HCT116 (cell line): ENCODE results near the gene SNX1. TPM values are rescaled to one million over a fixed set of nuclear protein-coding genes. Genes with fewer than 3 reads are reported as not detected.

Experiments used
- ATAC-seq: fragments of 200-7000 bp; cut with Tn5 transposase; 2 replicates; pipeline ENCODE4 v1.9.1; 2020; ENCODE audit warnings: mild to moderate bottlenecking, moderate library complexity
- BruUV-seq: library from RNA; stranded (reverse); fragments of 400-500 nt; replicated peaks from 2 replicates; lab custom pipeline; 2021; lab: Mats Ljungman, UMichigan
- CTCF ChIA-PET: fragments of 300-600 bp; sonication (Branson Sonifier 250); formaldehyde crosslinking; loops from one replicate; lab custom pipeline; 2021; ENCODE audit warnings: antibody characterized with exemption; lab: Charles Lee
- POLR2A ChIA-PET: fragments of 300-600, 350-600 bp; sonication (Branson Sonifier 250); formaldehyde crosslinking; loops from one replicate; lab custom pipeline; 2021; ENCODE audit warnings: antibody characterized with exemption; lab: Charles Lee
- RAD21 ChIA-PET, 2 experiments: fragments of 300-600 bp; sonication (Branson Sonifier 250); formaldehyde crosslinking; loops; one replicate each; lab custom pipeline; 2023; ENCODE audit warnings: low total read pairs in 2 of 2; ENCODE audit not compliant: uncharacterized antibody in 2 of 2, unreplicated experiment in 2 of 2, low non-redundant PET in 1 of 2; lab: Charles Lee
- DNase-seq: peaks from one replicate; pipeline ENCODE4 v3.0.0-alpha.2; 2010; ENCODE audit warnings: low read depth, low spot score
- H2AFZ ChIP-seq: fragments of 200-600 bp; shearing (Covaris generic), sonication (generic); 2 replicates; pipeline ENCODE4 v1.6.1; 2017; ENCODE audit warnings: low read depth, mixed run types, mixed read lengths, antibody characterized with exemption, low read length; ENCODE audit not compliant: poor library complexity, severe bottlenecking
- H3K27ac ChIP-seq: 2 replicates; pipeline ENCODE4 v1.5.1; 2012; ENCODE audit warnings: low read depth, low read length
- H3K27me3 ChIP-seq: fragments of 200-600 bp; sonication (generic); 2 replicates; pipeline ENCODE4 v1.6.1; 2016; ENCODE audit warnings: mixed run types, low read length, mixed read lengths; ENCODE audit not compliant: insufficient read depth
- H3K36me3 ChIP-seq, 2 experiments: fragments of 200-500 bp in 1 of 2; fragments of 200-600 bp in 1 of 2; sonication (Bioruptor generic) in 1 of 2; sonication (generic) in 1 of 2; 2 replicates each; pipeline versions ENCODE4 v1.5.1 to v1.6.1; 2014 to 2016; ENCODE audit warnings: low read length in 2 of 2, inconsistent platforms in 1 of 2, mixed read lengths in 1 of 2, mixed run types in 1 of 2; ENCODE audit not compliant: insufficient read depth in 2 of 2, control insufficient read depth in 1 of 2
- H3K4me1 ChIP-seq, 2 experiments: fragments of 200-600 bp in 1 of 2; sonication (generic) in 1 of 2; 2 replicates each; pipeline versions ENCODE4 v1.5.1 to v1.6.1; 2012 to 2017; ENCODE audit warnings: low read length in 2 of 2, inconsistent platforms in 1 of 2, mild to moderate bottlenecking in 1 of 2, mixed read lengths in 1 of 2, mixed run types in 1 of 2, moderate library complexity in 1 of 2; ENCODE audit not compliant: insufficient read depth in 2 of 2, control insufficient read depth in 1 of 2
- H3K4me2 ChIP-seq: fragments of 200-600 bp; sonication (generic); 2 replicates; pipeline ENCODE4 v1.6.1; 2017; ENCODE audit warnings: mixed run types, low read length, mixed read lengths
- H3K4me3 ChIP-seq, 2 experiments: fragments of 200-600 bp in 1 of 2; sonication (generic) in 1 of 2; replicated peaks in 1 of 2; 2 replicates each; pipeline ENCODE4 v1.5.1; 2011 to 2016; ENCODE audit warnings: low read length in 2 of 2, control low read depth in 1 of 2, low read depth in 1 of 2, mild to moderate bottlenecking in 1 of 2, mixed read lengths in 1 of 2, mixed run types in 1 of 2
- H3K79me2 ChIP-seq: fragments of 200-600 bp; sonication (generic); 2 replicates; pipeline ENCODE4 v1.6.1; 2017; ENCODE audit warnings: mild to moderate bottlenecking, mixed run types, low read length, moderate library complexity, mixed read lengths; ENCODE audit not compliant: insufficient read depth
- H3K9ac ChIP-seq: fragments of 200-600 bp; sonication (generic); 2 replicates; pipeline ENCODE4 v1.6.1; 2016; ENCODE audit warnings: low read length, mixed read lengths
- H3K9me2 ChIP-seq: fragments of 200-600 bp; sonication (generic), shearing (Covaris generic); 2 replicates; pipeline ENCODE4 v1.6.1; 2017; ENCODE audit warnings: mixed run types, mild to moderate bottlenecking, moderate library complexity; ENCODE audit not compliant: insufficient read depth
- H3K9me3 ChIP-seq, 2 experiments: fragments of 200-500 bp in 1 of 2; fragments of 200-600 bp in 1 of 2; sonication (Bioruptor generic) in 1 of 2; sonication (generic) in 1 of 2; 2 replicates each; pipeline ENCODE4 v1.6.1; 2014 to 2017; ENCODE audit warnings: low read length in 2 of 2, mixed read lengths in 2 of 2, inconsistent platforms in 1 of 2, low read depth in 1 of 2, mild to moderate bottlenecking in 1 of 2, mixed run types in 1 of 2, moderate library complexity in 1 of 2; ENCODE audit not compliant: control insufficient read depth in 1 of 2, insufficient read depth in 1 of 2
- H4K20me1 ChIP-seq: fragments of 200-600 bp; sonication (generic), shearing (Covaris generic); 2 replicates; pipeline ENCODE4 v1.6.1; 2017; ENCODE audit warnings: mixed run types, mild to moderate bottlenecking, moderate library complexity; ENCODE audit not compliant: insufficient read depth
- EGR1 ChIP-seq: IDR thresholded peaks from 2 replicates; pipeline ENCODE4 v1.6.1; 2012; ENCODE audit warnings: low read depth
- ELF1 ChIP-seq: IDR thresholded peaks from 2 replicates; pipeline ENCODE4 v1.6.1; 2012; ENCODE audit warnings: low read depth, borderline replicate concordance
- EZH2phosphoT487 ChIP-seq: fragments of 200-600 bp; IDR thresholded peaks from 2 replicates; pipeline ENCODE4 v1.6.1; 2018; ENCODE audit warnings: antibody characterized with exemption, borderline replicate concordance
- FOSL1 ChIP-seq: IDR thresholded peaks from 2 replicates; pipeline ENCODE4 v1.6.1; 2012; ENCODE audit warnings: low read depth
- POLR2A ChIP-seq: IDR thresholded peaks from 2 replicates; pipeline ENCODE4 v1.7.0; 2011; ENCODE audit warnings: borderline replicate concordance; ENCODE audit not compliant: insufficient read depth, insufficient read length; ENCODE audit errors: extremely low read depth
- POLR2AphosphoS5 ChIP-seq: IDR thresholded peaks from 2 replicates; pipeline ENCODE4 v1.6.1; 2011; ENCODE audit warnings: mild to moderate bottlenecking, low read depth, low read length, moderate library complexity
- RAD21 ChIP-seq: IDR thresholded peaks from 2 replicates; pipeline ENCODE4 v1.6.1; 2012; ENCODE audit warnings: low read depth, mild to moderate bottlenecking
- SIN3A ChIP-seq: IDR thresholded peaks from 2 replicates; pipeline ENCODE4 v1.6.1; 2012; ENCODE audit warnings: low read depth
- SP1 ChIP-seq: IDR thresholded peaks from 2 replicates; pipeline ENCODE4 v1.6.1; 2012; ENCODE audit warnings: low read depth
- SRF ChIP-seq: IDR thresholded peaks from 2 replicates; pipeline ENCODE4 v1.6.1; 2012; ENCODE audit warnings: low read depth
- TCF7L2 ChIP-seq: IDR thresholded peaks from 2 replicates; pipeline ENCODE4 v1.7.0; 2011; ENCODE audit warnings: borderline replicate concordance, inconsistent platforms; ENCODE audit not compliant: insufficient read depth, insufficient read length; ENCODE audit errors: extremely low read depth
- ZFX ChIP-seq: fragments of 450-650 bp; IDR thresholded peaks from 2 replicates; pipeline ENCODE4 v1.6.1; 2017
- ZNF274 ChIP-seq: fragments of 200-500 bp; sonication (Bioruptor generic); IDR thresholded peaks from 2 replicates; pipeline ENCODE4 v1.6.1; 2014; ENCODE audit warnings: mild to moderate bottlenecking, low read depth, low read length, inconsistent platforms
- intact Hi-C: fragments of 100-400 bp; cut with micrococcal nuclease; formaldehyde crosslinking; loops from 2 replicates; pipeline ENCODE4 v1.10.0; 2022
- total RNA-seq: library from RNA; stranded (reverse); gene quantifications from one replicate; pipeline ENCODE4 v1.2.1, GENCODE V29; 2021; ENCODE audit not compliant: unreplicated experiment
- TF ChIP-seq, protein P1 (sequence below), 3 experiments: fragments of 200-600 bp in 1 of 3; sonication (generic) in 1 of 3; IDR thresholded peaks in 2 of 3; conservative IDR thresholded peaks in 1 of 3; 2 replicates each; pipeline ENCODE4 v1.5.1; 2012 to 2017; ENCODE audit warnings: low read depth in 2 of 3, low read length in 2 of 3, antibody characterized with exemption in 1 of 3, borderline replicate concordance in 1 of 3, control low read depth in 1 of 3, mild to moderate bottlenecking in 1 of 3, mixed read lengths in 1 of 3, mixed run types in 1 of 3, moderate library complexity in 1 of 3; ENCODE audit not compliant: insufficient read depth in 1 of 3
- TF ChIP-seq, protein P2 (sequence below): IDR thresholded peaks from 2 replicates; pipeline ENCODE4 v1.6.1; 2012
- TF ChIP-seq, protein P3 (sequence below): IDR thresholded peaks from 2 replicates; pipeline ENCODE4 v1.6.1; 2012; ENCODE audit warnings: low read depth
- TF ChIP-seq, protein P4 (sequence below): IDR thresholded peaks from 2 replicates; pipeline ENCODE4 v1.6.1; 2011; ENCODE audit warnings: mild to moderate bottlenecking, low read length, moderate library complexity; ENCODE audit not compliant: insufficient replicate concordance; ENCODE audit errors: extremely low read depth

The SNX1 gene
- total RNA-seq, 1 experiment from 2014 or later: 91.9 TPM

DNA sequence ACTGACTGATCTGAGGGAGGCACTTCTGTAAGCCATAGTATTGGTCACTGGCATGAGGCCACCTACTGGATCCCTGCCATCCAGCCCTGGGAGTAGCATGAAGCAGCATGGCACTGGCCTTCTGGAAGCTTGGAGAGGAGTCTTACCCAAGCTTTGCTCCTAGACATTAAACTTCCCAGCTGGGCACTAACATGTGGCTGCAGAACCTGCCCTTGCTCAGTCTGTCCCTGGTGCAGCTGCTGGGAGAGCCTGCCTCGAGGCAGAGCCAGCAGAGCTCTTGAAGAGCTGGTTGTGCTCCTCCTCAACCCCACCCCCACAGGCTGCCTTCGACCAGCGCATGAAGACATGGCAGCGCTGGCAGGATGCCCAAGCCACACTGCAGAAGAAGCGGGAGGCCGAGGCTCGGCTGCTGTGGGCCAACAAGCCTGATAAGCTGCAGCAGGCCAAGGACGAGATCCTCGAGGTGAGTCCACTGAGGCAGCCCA lies 38.6 kb downstream of the SNX1 start:
- H3K9me2 ChIP-seq: no peaks in the 10 kb centered on the region
- ATAC-seq (no peak), DNase-seq (no peak)
- RAD21 ChIA-PET: no interaction called here
- no peaks in the 10 kb centered on the region for H3K79me2 ChIP-seq
- H4K20me1 ChIP-seq: no peaks in the 10 kb centered on the region
- H3K4me1 ChIP-seq: no peaks in the 10 kb centered on the region
- H3K9me3 ChIP-seq: no peaks in the 10 kb centered on the region
- POLR2A ChIA-PET: no interaction called here
- TF ChIP-seq TCF7L2 (no peak), EGR1 (no peak), FOSL1 (no peak), EZH2phosphoT487 (no peak), POLR2AphosphoS5 (no peak), ZFX (no peak), POLR2A (no peak), SRF (no peak), ELF1 (no peak), ZNF274 (no peak), RAD21 (no peak), SIN3A (no peak), SP1 (no peak)
- TF ChIP-seq, protein P1, sequence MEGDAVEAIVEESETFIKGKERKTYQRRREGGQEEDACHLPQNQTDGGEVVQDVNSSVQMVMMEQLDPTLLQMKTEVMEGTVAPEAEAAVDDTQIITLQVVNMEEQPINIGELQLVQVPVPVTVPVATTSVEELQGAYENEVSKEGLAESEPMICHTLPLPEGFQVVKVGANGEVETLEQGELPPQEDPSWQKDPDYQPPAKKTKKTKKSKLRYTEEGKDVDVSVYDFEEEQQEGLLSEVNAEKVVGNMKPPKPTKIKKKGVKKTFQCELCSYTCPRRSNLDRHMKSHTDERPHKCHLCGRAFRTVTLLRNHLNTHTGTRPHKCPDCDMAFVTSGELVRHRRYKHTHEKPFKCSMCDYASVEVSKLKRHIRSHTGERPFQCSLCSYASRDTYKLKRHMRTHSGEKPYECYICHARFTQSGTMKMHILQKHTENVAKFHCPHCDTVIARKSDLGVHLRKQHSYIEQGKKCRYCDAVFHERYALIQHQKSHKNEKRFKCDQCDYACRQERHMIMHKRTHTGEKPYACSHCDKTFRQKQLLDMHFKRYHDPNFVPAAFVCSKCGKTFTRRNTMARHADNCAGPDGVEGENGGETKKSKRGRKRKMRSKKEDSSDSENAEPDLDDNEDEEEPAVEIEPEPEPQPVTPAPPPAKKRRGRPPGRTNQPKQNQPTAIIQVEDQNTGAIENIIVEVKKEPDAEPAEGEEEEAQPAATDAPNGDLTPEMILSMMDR (IDR thresholded peaks at IDR 0.05 in 2 of 3, conservative IDR thresholded peaks at IDR 0.05 in 1 of 3; ENCODE audit: borderline replicate concordance in 1 of 3, insufficient read depth in 1 of 3, low read depth in 2 of 3, low read length in 2 of 3): no peak
- TF ChIP-seq, protein P2, sequence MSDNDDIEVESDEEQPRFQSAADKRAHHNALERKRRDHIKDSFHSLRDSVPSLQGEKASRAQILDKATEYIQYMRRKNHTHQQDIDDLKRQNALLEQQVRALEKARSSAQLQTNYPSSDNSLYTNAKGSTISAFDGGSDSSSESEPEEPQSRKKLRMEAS: no peak
- TF ChIP-seq, protein P3, sequence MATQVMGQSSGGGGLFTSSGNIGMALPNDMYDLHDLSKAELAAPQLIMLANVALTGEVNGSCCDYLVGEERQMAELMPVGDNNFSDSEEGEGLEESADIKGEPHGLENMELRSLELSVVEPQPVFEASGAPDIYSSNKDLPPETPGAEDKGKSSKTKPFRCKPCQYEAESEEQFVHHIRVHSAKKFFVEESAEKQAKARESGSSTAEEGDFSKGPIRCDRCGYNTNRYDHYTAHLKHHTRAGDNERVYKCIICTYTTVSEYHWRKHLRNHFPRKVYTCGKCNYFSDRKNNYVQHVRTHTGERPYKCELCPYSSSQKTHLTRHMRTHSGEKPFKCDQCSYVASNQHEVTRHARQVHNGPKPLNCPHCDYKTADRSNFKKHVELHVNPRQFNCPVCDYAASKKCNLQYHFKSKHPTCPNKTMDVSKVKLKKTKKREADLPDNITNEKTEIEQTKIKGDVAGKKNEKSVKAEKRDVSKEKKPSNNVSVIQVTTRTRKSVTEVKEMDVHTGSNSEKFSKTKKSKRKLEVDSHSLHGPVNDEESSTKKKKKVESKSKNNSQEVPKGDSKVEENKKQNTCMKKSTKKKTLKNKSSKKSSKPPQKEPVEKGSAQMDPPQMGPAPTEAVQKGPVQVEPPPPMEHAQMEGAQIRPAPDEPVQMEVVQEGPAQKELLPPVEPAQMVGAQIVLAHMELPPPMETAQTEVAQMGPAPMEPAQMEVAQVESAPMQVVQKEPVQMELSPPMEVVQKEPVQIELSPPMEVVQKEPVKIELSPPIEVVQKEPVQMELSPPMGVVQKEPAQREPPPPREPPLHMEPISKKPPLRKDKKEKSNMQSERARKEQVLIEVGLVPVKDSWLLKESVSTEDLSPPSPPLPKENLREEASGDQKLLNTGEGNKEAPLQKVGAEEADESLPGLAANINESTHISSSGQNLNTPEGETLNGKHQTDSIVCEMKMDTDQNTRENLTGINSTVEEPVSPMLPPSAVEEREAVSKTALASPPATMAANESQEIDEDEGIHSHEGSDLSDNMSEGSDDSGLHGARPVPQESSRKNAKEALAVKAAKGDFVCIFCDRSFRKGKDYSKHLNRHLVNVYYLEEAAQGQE: no peak
- TF ChIP-seq, protein P4, sequence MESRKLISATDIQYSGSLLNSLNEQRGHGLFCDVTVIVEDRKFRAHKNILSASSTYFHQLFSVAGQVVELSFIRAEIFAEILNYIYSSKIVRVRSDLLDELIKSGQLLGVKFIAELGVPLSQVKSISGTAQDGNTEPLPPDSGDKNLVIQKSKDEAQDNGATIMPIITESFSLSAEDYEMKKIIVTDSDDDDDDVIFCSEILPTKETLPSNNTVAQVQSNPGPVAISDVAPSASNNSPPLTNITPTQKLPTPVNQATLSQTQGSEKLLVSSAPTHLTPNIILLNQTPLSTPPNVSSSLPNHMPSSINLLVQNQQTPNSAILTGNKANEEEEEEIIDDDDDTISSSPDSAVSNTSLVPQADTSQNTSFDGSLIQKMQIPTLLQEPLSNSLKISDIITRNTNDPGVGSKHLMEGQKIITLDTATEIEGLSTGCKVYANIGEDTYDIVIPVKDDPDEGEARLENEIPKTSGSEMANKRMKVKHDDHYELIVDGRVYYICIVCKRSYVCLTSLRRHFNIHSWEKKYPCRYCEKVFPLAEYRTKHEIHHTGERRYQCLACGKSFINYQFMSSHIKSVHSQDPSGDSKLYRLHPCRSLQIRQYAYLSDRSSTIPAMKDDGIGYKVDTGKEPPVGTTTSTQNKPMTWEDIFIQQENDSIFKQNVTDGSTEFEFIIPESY: no peak
- no TSS peak for BruUV-seq
- H3K9ac ChIP-seq: no peak overlapping the region
- CTCF ChIA-PET: interaction anchor here (1.2 kb wide), 1 partner anchor 19 kb away, joined by 3 read pairs; no protein-coding TSS in a partner anchor
- H3K27ac ChIP-seq: no peak overlapping the region
- H2AFZ ChIP-seq: no peak overlapping the region
- H3K4me2 ChIP-seq: no peak overlapping the region
- H3K27me3 ChIP-seq: no peaks in the 10 kb centered on the region
- H3K36me3 ChIP-seq: peaks cover 46 to 61% of the 10 kb centered on the region in 2 experiments
- intact Hi-C loops: no loop called here
- no peak overlapping the region for H3K4me3 ChIP-seq
